ENCODE measurements around the gene CHL1. TPM values are rescaled to one million over a fixed set of nuclear protein-coding genes. Genes with fewer than 3 reads are reported as not detected.
"Not testable (repeated sequence)": the region's sequence is repeated elsewhere in the genome, so short reads cannot be mapped to it uniquely, and the experiment has no call there.

Gene CHL1
- total and polyA plus RNA-seq, 8 donors = 0.23 to 3.4 (median 2.0) TPM

GRCh38 chr3:356952-357351 lies 160.4 kb downstream of the CHL1 start:
- ATAC-seq = peak in 2 of 4 donors; percentile 25 to 48
- Histone ChIP-seq H3K27me3 (no peaks in the 10 kb centered on the region), H3K36me3 (no peaks in the 10 kb centered on the region), H3K4me1 (no peaks in the 10 kb centered on the region), H3K9me3 (no peaks in the 10 kb centered on the region), H3K4me3 (no peak overlapping the region), H3K27ac (no peak overlapping the region)
- peak in 1 of 6 donors; percentile 20 for DNase-seq
- no peak for FAIRE-seq
- intact Hi-C loops (cut with DNase I) = no loop called here
- WGBS, 2 donors = 25 to 32% methylated on average over 4 of the region's 4 CpGs
- no peak for TF ChIP-seq CTCF (IDR thresholded peaks at IDR 0.05)

GRCh38 chr3:359672-360071 lies 163.1 kb downstream of the CHL1 start:
- Histone ChIP-seq H3K36me3 (no peaks in the 10 kb centered on the region), H3K27ac (no peak overlapping the region), H3K4me1 (no peaks in the 10 kb centered on the region), H3K27me3 (no peaks in the 10 kb centered on the region), H3K9me3 (no peaks in the 10 kb centered on the region), H3K4me3 (no peak overlapping the region)
- ATAC-seq = no peak
- intact Hi-C loops (cut with DNase I) = no loop called here
- FAIRE-seq = no peak
- 23 to 50% methylated on average over 3 of the region's 3 CpGs for WGBS, 2 donors
- no peak for TF ChIP-seq CTCF (IDR thresholded peaks at IDR 0.05)
- no peak for DNase-seq

- no peak overlapping the region for H3K4me3 ChIP-seq
- 67 to 70% methylated on average over 6 of the region's 6 CpGs for WGBS, 2 donors
- no peaks in the 10 kb centered on the region for H3K36me3 ChIP-seq
- intact Hi-C loops (cut with DNase I) = no loop called here
- DNase-seq = no peak
- no peak overlapping the region for H3K27ac ChIP-seq
- no peak for FAIRE-seq
- ATAC-seq = no peak
- no peaks in the 10 kb centered on the region for H3K27me3 ChIP-seq
- no peaks in the 10 kb centered on the region for H3K9me3 ChIP-seq
- TF ChIP-seq CTCF (IDR thresholded peaks at IDR 0.05) = no peak
- H3K4me1 ChIP-seq = no peaks in the 10 kb centered on the region
Observed at GRCh38 chr3:362681-363338, 166.2 kb downstream of the CHL1 start.

GRCh38 chr3:364287-364686 lies 167.7 kb downstream of the CHL1 start:
- Histone ChIP-seq H3K4me1 (no peaks in the 10 kb centered on the region), H3K27ac (no peak overlapping the region), H3K9me3 (no peaks in the 10 kb centered on the region), H3K4me3 (no peak overlapping the region), H3K36me3 (no peaks in the 10 kb centered on the region), H3K27me3 (no peaks in the 10 kb centered on the region)
- no peak for TF ChIP-seq CTCF (IDR thresholded peaks at IDR 0.05)
- no peak for ATAC-seq
- intact Hi-C loops (cut with DNase I) = no loop called here
- WGBS, 2 donors = 64 to 82% methylated on average over 4 of the region's 4 CpGs
- no peak for FAIRE-seq
- no peak for DNase-seq

- Histone ChIP-seq H3K9me3 (no peaks in the 10 kb centered on the region), H3K27ac (peak overlapping the region in 2 of 4 donors; percentile 8), H3K27me3 (no peaks in the 10 kb centered on the region), H3K36me3 (no peaks in the 10 kb centered on the region), H3K4me3 (no peak overlapping the region), H3K4me1 (no peaks in the 10 kb centered on the region)
- FAIRE-seq (no peak), ATAC-seq (peak in 3 of 4 donors; percentile 47 to 55 (median 54)), DNase-seq (no peak)
- intact Hi-C loops (cut with DNase I) = no loop called here
- WGBS, 2 donors = 17 to 22% methylated on average over 1 of the region's 1 CpG
- no peak for TF ChIP-seq CTCF (IDR thresholded peaks at IDR 0.05)
Observed at GRCh38 chr3:365268-365667, 168.7 kb downstream of the CHL1 start.

- H3K36me3 ChIP-seq; ATAC-seq; intact Hi-C loops (cut with DNase I); H3K4me3 ChIP-seq; H3K4me1 ChIP-seq; H3K9me3 ChIP-seq; DNase-seq; H3K27me3 ChIP-seq; FAIRE-seq: not testable (repeated sequence)
- peak overlapping the region in 1 of 4 donors; percentile 8 for H3K27ac ChIP-seq
- whole genome bisulfite sequencing, 2 donors = 70 to 76% methylated on average over 7 of the region's 7 CpGs
Observed at GRCh38 chr3:366253-366652, 169.7 kb downstream of the CHL1 start.
